HG03565 (cell line): ENCODE measurements around the gene EID1.

ENCODE experiments used
- ATAC-seq: cut with Tn5 transposase; IDR thresholded peaks from one replicate; pipeline ENCODE4 v1.9.1; 2021; ENCODE audit warnings: mild to moderate bottlenecking, moderate library complexity; ENCODE audit not compliant: unreplicated experiment

The EID1 gene

GRCh38 chr15:48868536-48868935 is 9.4 kb upstream of the EID1 start:
- ATAC-seq: no peak

GRCh38 chr15:48869966-48870365 is 8.0 kb upstream of the EID1 start:
- no peak for ATAC-seq

GRCh38 chr15:48871542-48871941 is 6.4 kb upstream of the EID1 start:
- no peak for ATAC-seq

- no peak for ATAC-seq
Observed at GRCh38 chr15:48872632-48873031, 5.3 kb upstream of the EID1 start.

GRCh38 chr15:48875241-48875960 is 2.5 kb upstream of the EID1 start:
- ATAC-seq: no peak

GRCh38 chr15:48876057-48876456 is 1.9 kb upstream of the EID1 start:
- no peak for ATAC-seq

GRCh38 chr15:48880070-48880634 is 2.2 kb downstream of the EID1 start:
- ATAC-seq: no peak

GRCh38 chr15:48883699-48884098 is 5.8 kb downstream of the EID1 start:
- no peak for ATAC-seq

- ATAC-seq: no peak
Observed at GRCh38 chr15:48887144-48887543, 9.2 kb downstream of the EID1 start.

- ATAC-seq: no peak
Observed at GRCh38 chr15:48888191-48888590, 10.3 kb downstream of the EID1 start.

- no peak for ATAC-seq
Observed at GRCh38 chr15:48888836-48889235, 10.9 kb downstream of the EID1 start.

- ATAC-seq: no peak
Observed at GRCh38 chr15:48889925-48890324, 12.0 kb downstream of the EID1 start.

GRCh38 chr15:48890375-48890972 is 12.5 kb downstream of the EID1 start:
- ATAC-seq: no peak

GRCh38 chr15:48891232-48891765 is 13.4 kb downstream of the EID1 start:
- no peak for ATAC-seq

GRCh38 chr15:48893311-48893710 is 15.4 kb downstream of the EID1 start:
- no peak for ATAC-seq

- no peak for ATAC-seq
Observed at GRCh38 chr15:48896869-48897814, 19.2 kb downstream of the EID1 start.

- ATAC-seq: no peak
Observed at GRCh38 chr15:48898032-48898431, 20.1 kb downstream of the EID1 start.

GRCh38 chr15:48898446-48898845 is 20.5 kb downstream of the EID1 start:
- ATAC-seq: no peak

GRCh38 chr15:48899793-48900192 is 21.9 kb downstream of the EID1 start:
- ATAC-seq: no peak

GRCh38 chr15:48904758-48905157 is 26.8 kb downstream of the EID1 start:
- ATAC-seq: no peak

GRCh38 chr15:48905216-48905615 is 27.3 kb downstream of the EID1 start:
- no peak for ATAC-seq
